Measurements from ENCODE around the gene MAP3K4.

MAP3K4 gene

GRCh38 chr6:160998766-160999165, 7.2 kb downstream of the MAP3K4 start:
- DNase-seq = no peak

- no peak for DNase-seq
Measured at GRCh38 chr6:160999516-160999915, 7.9 kb downstream of the MAP3K4 start.

- DNase-seq = no peak
Measured at GRCh38 chr6:161000632-161001031, 9.1 kb downstream of the MAP3K4 start.

GRCh38 chr6:161001421-161001820, 9.9 kb downstream of the MAP3K4 start:
- DNase-seq = no peak

GRCh38 chr6:161003336-161003735, 11.8 kb downstream of the MAP3K4 start:
- DNase-seq = no peak

GRCh38 chr6:161008245-161008644, 16.7 kb downstream of the MAP3K4 start:
- DNase-seq = no peak

GRCh38 chr6:161009991-161010390, 18.4 kb downstream of the MAP3K4 start:
- no peak for DNase-seq

GRCh38 chr6:161010418-161010817, 18.8 kb downstream of the MAP3K4 start:
- DNase-seq = no peak

- DNase-seq = peak in 1 of 58 donors; percentile 1
Measured at GRCh38 chr6:161011492-161012480, 20.2 kb downstream of the MAP3K4 start.

- DNase-seq = no peak
Measured at GRCh38 chr6:161013695-161014094, 22.1 kb downstream of the MAP3K4 start.

GRCh38 chr6:161017766-161018564, 26.4 kb downstream of the MAP3K4 start:
- no peak for DNase-seq

- no peak for DNase-seq
Measured at GRCh38 chr6:161019324-161019839, 27.8 kb downstream of the MAP3K4 start.

- no peak for DNase-seq
Measured at GRCh38 chr6:161021543-161021942, 30.0 kb downstream of the MAP3K4 start.

GRCh38 chr6:161021998-161022743, 30.6 kb downstream of the MAP3K4 start:
- DNase-seq = no peak

GRCh38 chr6:161023316-161023715, 31.7 kb downstream of the MAP3K4 start:
- no peak for DNase-seq

GRCh38 chr6:161024364-161024920, 32.9 kb downstream of the MAP3K4 start:
- DNase-seq = no peak

- no peak for DNase-seq
Measured at GRCh38 chr6:161027385-161027784, 35.8 kb downstream of the MAP3K4 start.

GRCh38 chr6:161029195-161029809, 37.7 kb downstream of the MAP3K4 start:
- no peak for DNase-seq

- no peak for DNase-seq
Measured at GRCh38 chr6:161031721-161032495, 40.3 kb downstream of the MAP3K4 start.

- no peak for DNase-seq
Measured at GRCh38 chr6:161033667-161034066, 42.1 kb downstream of the MAP3K4 start.

All from anterior cingulate cortex (tissue), 58 donors.